Suppressor macrophage (primary cell): ENCODE data around the gene LARP1B.
"Not testable (repeated sequence)": the region's sequence is repeated elsewhere in the genome, so short reads cannot be mapped to it uniquely, and the experiment has no call there.

Experiments used
- DNase-seq, 4 experiments: peaks; one replicate each; pipeline ENCODE4 v3.0.0-alpha.2; 2020 to 2022

The LARP1B gene

DNA sequence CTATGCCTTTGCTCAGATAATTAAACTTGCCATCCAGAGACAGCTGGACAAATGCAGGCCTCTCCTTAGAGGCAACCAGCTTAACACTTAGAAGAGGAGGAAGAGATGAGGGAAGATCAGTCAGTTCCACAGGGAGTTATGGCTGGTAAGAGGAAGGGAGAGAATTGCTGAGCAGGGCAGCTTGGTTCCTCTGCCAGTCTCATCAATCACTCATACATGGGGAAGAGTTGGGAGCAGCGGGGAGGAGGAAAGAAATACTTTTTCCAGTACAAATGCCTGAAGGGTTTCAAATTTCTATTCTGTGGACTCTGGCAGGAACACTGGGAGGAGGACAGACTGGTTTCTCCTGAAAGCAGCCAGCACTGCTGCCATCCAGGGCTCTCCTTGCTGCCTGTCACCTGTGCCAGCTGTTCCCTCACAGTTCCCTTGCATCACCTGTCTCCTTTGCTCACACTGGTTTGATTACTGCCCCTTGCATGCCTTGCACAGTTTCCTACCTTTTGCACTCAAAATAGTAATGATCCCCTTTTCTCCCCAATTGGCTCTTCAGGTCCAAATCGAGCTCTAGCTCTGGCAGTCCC, 167.0 kb downstream of the LARP1B start:
- no peak for DNase-seq

DNA sequence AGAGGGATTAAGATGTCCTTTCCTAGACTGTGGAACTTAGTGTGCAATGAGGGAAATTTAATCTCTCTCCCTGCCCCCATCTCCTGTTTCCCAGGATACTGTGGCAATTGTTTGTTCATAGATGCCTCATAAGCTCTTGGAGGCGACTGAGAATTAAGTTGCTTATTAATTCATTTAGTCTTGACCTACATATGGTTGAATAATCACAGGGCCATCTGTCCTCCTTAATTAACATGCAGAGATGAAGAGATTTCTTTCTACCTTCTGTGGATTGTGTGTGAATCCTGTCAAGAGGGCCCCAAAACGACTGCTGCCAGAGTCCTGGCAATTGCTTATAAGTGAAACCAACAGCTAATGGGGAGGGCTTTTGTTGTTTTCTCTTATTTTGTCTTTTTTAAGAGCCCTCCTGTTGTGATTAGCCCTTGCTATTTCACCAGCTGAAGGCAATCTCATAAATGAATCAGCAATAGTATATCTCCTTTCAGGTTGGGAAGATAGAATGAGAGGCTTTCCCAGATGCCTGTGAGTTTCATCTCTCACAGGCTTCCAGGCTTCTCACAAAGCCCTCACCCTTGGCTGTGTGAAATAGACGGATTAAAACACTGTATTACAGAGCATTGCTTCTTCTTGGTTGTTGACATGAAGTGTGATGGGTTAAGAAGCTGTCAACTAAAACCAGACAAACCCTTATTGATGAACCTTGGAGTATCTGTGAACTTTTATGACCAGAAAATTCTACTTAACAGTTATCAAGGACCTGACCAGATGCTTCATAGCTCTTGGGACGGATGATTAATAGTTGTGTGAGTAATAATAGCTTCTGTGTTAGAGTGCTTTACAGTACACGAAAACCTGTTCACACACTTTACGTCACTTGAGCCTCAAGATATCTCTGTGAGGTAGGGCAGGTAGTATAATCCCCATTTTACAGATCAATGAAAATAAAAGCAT, 168.0 kb downstream of the LARP1B start:
- DNase-seq: no peak

DNA sequence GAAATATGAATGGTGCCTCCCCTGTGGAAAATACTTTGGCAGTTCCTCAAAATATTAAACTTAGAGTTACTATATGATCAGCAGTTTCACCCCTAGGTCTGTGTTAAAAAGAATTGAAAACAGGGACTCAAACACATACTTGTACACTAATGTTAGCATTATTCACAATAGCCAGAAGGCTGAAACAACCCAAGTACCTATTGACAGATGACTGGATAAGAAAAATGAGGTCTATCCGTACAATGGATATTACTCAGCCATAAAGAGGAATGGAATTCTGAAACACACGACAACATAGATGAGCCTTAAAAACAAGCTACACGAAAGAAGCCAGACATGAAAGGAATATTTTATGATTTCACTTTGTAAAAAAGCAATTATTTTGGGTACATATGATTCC, 171.6 kb downstream of the LARP1B start:
- DNase-seq: no peak

DNA sequence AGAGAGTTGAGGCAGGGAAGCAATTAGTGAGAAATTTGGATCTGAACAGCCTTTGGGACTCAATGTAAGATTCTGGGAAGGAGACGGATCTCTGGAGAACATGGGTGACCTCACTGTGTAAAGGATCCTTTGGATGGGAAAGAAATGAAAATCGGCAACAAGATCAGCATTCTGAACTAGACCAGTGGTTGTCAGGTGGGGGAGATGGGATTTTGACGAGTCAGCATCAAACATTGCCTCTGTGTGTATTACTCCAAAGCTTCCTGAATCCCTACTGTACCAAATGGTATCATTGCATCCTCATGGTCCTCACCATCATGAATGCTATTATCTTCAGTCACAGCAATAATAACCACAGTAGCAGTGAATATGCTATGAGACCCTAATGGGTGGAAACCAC, 173.7 kb downstream of the LARP1B start:
- DNase-seq: no peak

DNA sequence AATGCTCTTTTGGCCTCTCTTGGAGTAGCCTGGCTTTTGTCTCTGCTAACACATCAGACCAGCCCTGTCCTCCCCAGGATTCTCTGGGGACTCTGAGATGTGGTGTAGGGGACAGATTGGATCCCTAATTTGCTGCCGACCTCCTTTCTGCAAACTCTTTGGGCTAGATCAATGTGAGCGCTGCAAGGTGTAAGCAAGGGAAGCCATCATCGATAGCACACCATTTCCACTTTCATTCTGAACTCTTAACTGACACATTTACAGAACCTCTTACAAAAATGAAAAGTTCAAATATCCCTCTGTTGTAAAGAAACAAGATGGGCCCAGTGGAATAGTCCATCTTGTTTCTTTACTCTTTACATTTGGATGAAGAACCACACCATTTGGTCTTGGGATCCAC, 179.9 kb downstream of the LARP1B start:
- DNase-seq: no peak

DNA sequence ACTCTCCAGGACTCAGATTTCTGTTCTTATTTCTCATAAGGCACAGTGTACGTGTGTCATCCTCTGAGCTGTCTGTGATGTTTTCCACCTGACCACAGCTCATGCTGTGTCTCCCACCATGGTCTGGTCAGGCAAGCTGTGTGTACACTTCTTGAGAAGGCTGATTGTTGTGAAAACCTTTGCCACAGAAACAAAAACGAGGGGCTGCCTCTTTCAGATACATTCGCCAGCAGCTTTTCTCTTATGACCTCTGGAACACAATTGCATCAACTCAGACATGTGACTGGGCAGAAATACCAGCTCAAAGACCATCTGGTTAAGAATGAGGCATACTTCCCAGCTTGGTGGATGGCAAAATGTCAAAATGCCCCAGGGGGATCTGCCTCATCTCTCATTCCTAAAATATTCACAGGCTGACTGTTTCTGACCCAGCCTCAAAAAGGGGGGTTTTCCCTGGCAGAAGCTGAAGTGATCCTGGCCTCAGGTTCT, 180.4 kb downstream of the LARP1B start:
- peak in 2 of 4 experiments; percentile 0 to 6 for DNase-seq

DNA sequence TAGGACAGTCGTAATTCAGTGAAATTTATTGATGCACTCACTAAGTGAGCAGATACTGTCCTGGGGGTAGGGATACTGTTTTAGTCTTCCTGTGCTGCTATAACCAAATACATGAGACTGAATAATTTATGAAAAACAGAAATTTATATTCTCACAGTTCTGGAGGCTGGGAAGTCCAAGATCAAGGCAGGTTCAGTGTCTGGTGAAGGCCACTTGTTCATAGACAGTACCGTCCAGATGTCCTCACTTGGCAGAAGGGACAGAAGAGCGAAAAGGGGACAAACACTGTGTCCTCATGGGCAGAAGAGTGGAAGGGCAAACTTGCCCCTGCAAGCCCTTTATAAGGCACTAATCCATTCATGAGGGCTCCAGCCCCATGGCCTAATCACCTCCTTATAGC, 180.9 kb downstream of the LARP1B start:
- no peak for DNase-seq

DNA sequence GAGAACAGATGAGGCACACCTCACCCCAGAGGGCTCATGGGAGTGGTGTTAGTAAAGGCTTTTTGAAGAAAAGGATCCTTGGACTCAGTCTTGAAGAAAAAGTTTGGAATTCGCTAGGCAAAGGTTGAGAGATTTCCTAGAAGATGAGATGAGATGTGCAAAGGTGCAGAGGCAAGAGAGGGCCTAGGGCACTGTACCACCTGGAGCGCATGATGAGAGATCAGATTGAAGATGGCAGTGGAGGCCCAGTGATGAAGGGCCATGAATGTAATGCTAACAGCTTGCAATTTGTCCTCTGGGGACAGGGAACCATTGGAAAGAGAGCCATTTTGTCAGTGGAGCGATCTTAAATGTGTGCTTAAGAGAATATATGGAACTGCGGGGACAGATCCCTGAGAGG, 181.5 kb downstream of the LARP1B start:
- no peak for DNase-seq

DNA sequence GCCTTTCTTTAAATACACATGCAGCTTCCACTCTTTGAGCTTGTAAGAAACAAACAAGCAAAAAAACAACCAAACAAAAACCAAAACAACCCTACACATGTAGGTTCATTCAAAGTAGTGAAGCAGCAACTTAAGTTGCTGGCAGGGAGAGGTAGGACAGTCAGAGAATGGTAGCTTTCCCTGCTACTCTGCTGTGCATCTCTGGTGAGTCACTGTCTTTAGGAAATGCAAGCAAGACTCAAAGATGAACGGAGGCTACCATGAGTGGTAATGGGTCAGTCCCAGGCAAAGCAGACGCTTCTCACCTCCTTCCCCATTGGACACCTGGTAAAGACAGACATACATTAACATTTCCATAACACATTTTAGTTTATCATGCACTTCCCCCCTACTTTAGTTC, 183.3 kb downstream of the LARP1B start:
- DNase-seq: no peak

DNA sequence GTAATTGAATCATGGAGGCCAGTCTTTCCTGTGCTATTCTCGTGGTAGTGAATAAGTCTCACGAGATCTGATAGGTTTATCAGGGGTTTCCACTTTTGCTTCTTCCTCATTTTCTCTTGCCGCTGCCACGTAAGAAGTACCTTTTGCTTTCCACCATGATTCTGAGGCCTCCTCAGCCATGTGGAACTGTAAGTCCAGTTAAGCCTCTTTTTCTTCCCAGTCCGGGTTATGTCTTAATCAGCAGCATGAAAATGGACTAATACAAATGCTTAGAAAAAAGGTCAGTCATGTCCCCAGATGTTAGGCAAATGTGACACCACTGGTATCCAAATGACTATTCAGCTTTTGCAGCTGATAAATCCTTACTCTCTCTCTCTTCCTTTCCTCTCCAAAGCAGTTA, 184.3 kb downstream of the LARP1B start:
- DNase-seq: not testable (repeated sequence)

DNA sequence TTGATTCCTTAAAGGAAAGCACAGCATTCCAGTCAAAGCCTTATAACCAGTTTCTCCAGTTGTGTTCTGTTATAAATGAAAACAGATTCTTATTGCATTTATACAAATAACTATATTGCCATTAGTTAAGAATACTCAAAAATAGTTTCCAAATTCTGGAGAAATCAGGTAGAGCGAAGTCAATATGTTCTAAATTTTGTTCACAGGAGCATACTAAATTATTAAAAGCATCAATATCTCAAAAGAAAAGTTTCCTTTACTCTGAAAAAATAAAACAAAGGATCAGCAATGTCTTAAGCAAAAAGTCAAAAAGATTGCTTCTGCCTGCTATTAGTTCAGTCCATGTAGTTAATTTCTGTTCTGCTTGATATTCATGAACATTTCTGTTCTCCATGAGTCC, 186.8 kb downstream of the LARP1B start:
- DNase-seq: no peak

DNA sequence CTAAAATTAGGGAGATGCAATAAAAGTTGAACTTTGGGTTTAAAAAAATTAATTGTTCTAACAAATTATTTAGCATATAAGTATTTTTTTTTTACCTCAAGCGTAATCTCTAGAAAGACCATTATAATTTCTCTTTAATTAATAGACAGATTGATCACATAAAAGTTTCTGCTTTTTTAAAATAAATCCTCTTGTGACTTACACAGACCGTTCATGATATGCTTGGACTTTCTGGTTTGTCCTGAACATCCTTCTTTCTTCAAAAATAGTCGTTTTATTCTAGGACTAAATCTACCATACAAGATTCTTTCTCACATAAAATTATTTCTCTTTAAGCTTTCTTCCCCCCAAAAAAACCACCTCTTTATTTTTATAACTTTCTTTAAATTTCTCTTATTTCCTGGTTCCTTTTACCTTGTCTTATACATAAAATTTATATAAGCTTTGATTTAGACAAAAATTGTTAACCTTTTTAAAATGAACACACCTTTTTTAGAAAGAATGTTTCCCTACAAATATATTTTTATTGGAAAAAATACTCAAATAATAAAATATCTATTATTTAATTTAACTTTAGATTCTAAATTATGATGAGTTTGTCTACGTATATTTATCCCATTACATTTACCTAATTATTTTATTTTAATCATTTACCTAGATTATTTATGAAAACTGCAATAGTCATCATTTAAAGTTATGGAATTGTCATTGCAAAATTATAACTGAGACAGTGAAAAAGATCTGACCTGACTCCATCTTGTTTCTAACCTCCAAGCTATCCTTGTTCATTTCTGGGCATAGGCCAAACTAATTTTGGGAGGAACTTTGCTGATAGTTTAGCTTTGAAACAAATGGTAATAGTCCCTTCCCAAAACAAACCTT, 188.9 kb downstream of the LARP1B start:
- no peak for DNase-seq

DNA sequence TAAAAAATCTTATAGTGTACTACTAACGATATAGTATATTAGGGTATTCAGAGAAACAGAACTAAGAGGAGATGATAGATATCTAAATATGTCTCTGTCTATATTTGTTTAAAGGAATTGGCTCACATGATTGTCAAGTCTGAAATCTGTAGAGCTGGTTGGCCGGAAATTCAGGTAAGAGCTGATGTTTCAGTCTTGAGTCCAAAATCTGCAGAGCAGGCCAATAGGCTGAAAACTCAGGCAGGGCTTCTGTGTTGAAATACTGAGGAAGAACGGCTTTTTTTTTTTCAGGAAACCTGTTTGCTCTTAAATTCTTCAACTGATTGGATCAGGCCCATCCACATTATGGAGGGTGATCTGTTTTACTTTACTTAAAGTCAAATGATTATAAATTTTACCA, 194.8 kb downstream of the LARP1B start:
- DNase-seq: no peak

DNA sequence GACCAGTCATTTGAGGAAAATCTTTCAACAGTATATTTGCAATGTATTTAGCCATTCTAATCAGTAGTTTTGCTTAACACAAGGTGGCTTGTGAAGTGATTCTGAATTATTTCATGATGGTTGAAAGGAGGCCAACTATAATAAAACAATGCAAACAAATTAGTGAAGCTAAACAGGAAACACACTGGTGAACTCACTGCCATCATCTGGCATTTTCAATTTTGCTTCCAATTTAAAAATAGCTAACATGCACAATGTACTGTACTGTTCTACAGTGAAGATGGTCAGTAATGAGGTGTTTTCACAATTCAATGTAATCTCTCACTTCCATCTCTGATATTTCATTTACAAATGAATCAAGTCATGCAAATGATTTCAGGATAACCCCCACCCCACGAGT, 195.4 kb downstream of the LARP1B start:
- no peak for DNase-seq

DNA sequence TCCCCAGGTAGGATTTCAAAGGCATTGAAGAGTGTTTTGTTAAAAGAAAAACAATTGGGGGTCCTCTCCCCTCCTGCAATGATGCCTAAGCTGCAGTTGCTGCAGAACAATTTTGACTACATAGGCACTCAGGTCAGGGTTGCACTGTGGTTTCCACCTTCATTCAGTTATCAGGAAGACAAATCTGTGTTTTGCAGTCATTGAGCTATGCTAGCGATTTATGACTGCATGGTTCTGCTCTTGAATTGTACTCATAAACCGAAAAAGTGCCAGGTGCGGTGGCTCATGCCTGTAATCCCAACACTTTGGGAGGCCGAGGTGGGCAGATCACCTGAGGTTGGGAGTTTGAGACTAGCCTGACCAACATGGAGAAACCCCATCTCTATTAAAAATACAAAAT, 197.1 kb downstream of the LARP1B start:
- DNase-seq: not testable (repeated sequence)

DNA sequence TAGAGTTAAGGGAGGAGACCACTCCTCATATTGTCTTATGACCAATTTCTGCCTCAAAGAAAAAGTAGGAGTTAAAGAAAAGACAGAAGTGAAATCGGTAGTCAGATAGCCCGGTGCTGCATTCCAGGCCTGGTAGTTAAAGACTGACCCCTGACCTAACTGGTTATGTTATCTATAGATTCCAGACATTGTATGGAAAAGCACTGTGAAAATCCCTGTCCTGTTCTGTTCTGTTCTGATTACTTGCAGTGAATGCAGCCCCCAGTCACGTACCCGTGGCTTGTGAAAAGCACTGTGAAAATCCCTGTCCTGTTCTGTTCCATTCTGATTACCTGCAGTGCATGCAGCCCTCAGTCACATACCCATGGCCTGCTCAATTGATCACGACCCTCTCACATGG, 198.8 kb downstream of the LARP1B start:
- not testable (repeated sequence) for DNase-seq
